OCI-LY3 (cell line): ENCODE measurements around the gene TESK2.

Experiments
- EZH2phosphoT487 ChIP-seq: fragments of 200-600 bp; shearing (Covaris generic); IDR thresholded peaks from 2 replicates; pipeline ENCODE4 v1.6.1; 2018; ENCODE audit warnings: antibody characterized with exemption, mixed run types, low read depth
- TF ChIP-seq, protein P1 (sequence below): fragments of 200-600, 300-600 bp; sonication (generic); IDR thresholded peaks from 2 replicates; pipeline ENCODE4 v1.5.1; 2014; ENCODE audit warnings: antibody characterized with exemption, low read length, low read depth

DNA sequence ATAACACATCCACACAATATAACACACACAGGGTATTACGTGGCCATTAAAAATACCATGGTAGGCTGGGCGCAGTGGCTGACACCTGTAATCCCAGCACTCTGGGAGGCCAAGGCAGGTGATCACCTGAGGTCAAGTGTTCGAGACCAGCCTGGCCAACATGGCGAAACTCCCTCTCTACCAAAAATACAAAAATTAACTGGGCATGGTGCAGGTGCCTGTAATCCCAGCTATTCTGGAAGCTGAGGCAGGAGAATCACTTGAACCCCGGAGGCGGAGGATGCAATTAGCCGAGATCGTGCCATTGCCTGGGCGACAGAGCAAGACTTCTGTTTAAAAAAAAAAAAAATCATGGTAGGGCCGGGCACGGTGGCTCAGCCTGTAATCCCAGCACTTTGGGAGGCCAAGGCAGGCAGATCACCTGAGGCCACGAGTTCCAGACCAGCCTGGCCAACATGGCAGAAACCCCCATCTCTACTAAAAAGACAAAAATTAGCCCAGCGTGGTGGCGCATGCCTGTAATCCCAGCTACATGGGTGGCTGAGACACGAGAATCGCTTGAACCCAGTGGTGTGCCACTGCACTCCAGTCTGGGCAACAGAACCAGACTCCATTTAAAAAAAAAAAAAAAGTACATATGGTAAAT lies 188.3 kb downstream of the TESK2 start:
- TF ChIP-seq, protein P1, sequence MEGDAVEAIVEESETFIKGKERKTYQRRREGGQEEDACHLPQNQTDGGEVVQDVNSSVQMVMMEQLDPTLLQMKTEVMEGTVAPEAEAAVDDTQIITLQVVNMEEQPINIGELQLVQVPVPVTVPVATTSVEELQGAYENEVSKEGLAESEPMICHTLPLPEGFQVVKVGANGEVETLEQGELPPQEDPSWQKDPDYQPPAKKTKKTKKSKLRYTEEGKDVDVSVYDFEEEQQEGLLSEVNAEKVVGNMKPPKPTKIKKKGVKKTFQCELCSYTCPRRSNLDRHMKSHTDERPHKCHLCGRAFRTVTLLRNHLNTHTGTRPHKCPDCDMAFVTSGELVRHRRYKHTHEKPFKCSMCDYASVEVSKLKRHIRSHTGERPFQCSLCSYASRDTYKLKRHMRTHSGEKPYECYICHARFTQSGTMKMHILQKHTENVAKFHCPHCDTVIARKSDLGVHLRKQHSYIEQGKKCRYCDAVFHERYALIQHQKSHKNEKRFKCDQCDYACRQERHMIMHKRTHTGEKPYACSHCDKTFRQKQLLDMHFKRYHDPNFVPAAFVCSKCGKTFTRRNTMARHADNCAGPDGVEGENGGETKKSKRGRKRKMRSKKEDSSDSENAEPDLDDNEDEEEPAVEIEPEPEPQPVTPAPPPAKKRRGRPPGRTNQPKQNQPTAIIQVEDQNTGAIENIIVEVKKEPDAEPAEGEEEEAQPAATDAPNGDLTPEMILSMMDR = no peak
- no peak for TF ChIP-seq EZH2phosphoT487
